GM19468 (cell line): ENCODE measurements around the gene WDR11.
A peak's percentile ranks its signal among the peaks of the same experiment; 100 is the strongest.
"Not testable (repeated sequence)": the region's sequence is repeated elsewhere in the genome, so short reads cannot be mapped to it uniquely, and the experiment has no call there.

ENCODE experiments used
- ATAC-seq: cut with Tn5 transposase; IDR thresholded peaks from one replicate; pipeline ENCODE4 v1.9.1; 2021; ENCODE audit warnings: mild to moderate bottlenecking, moderate library complexity, moderate number of reproducible peaks; ENCODE audit not compliant: unreplicated experiment; ENCODE audit errors: extremely low read depth

The WDR11 gene

DNA sequence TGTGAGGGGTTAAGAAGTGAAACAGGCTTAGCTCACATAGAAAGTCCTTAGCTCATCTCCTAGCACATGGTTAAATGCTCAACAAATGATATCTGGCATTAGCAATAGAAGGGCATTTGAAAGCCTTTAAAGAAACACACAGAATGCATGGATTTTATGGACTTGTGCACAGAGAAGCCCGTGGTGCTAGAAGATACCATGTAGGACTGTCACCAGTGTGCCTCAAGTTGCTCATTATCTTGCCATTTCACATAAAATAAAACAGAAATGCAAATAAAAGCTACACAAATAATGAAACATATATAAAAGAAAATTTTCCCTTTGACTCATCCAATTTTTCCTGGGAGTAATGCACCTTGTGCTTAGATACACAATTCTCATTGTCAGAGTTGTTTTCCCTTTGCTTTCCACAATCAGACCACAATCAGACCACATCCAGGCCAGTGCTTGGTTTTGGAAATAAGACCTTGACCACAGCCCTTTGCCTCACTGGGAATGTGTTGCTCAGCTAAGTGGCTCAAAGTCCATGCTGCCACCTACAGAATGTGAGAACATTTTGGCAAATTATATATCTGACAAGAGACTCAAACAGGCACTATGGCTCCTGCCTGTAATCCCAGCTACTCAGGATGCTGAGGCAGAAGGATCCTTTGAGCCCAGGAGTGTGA is 9.5 kb upstream of the WDR11 start:
- ATAC-seq, result no peak

DNA sequence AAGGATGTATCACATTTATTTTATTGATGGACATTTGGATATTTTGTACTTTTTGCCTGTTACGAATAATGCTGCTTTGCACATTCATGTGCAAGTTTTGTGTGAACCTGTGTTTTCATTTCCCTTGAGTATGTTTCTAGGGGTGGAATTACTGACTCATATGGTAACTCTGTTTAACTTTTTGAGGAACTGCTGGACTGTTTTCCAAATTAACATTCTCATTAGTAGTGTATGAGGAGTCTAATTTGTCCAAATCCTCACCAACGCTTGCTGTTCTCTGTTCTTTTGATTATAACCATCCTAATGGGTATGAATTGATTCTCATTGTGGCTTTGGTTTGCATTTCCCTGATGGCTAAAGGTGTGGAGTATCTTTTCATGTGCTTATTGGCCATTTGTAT is 3.2 kb downstream of the WDR11 start:
- ATAC-seq, result no peak

DNA sequence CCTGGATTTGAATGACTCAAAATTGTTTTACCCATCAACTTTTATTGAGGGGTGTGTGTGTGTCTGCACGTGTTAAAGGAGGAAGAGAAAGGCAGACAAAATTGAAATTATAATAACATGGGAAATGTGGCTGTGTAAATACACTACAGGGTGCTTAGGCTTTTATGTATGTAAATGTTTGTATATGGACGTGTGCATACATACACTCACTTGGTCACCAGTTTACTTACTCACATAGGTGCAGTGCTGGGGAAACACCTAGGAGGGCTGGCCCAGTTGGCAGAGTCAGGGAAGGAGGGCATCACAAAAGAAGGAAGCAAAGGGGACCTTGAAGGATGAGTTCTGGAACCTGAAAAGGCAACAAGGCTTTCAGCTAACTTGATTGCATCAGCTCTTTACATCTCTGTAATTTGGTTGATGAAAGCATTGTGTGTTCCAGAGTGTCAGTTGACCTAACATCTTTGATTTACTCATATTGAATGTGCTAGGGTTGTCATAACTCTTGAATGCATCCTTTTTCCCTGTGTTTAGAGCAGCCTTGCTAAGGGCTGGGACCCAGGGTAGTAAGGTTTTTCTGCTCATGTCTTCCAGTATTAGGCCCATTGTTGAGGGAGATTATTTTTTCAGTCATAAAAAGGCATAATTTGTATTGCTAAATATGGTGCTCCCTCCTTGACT is 10.2 kb downstream of the WDR11 start:
- ATAC-seq, result no peak

DNA sequence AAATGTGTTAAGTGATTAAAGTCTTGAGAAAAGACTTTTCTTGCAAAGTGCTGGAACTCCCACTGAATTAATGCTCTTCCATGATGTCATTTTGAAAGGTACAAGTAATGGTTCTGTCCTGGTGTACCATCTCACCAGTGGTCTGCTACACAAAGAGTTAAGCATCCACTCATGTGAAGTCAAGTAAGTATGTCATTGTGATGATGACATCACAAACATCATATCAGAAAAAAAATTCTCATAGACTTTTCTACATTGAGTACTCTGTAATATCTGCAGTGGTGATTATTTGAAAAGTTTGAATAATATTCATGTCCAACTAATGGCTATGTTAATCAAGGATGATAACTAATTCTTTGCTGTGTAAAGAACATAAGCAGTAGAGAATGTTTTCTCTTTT is 22.6 kb downstream of the WDR11 start:
- no peak for ATAC-seq

GRCh38 chr10:120883071-120883470 is 31.9 kb downstream of the WDR11 start:
- no peak for ATAC-seq

DNA sequence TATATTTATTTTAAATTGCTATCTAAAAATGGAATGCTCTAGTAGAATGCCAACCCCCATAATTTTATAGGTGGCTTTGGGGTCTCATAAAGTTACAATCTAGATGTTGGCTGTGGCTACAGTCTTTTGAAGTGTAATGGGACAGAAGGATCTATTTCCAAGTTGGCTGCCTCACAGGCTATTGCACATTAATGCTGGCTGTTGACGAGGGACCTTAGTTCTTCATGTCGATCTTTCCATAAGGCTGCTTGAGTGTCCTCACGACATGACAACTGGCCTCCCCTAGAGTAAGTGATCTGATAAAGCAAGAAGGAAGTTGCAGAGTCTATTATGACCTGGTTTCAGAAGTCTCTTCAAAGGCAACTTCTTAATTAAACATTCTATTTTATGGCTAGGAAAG is 36.3 kb downstream of the WDR11 start:
- ATAC-seq, result no peak

- no peak for ATAC-seq
Measured at GRCh38 chr10:120891365-120891764, 40.2 kb downstream of the WDR11 start.

GRCh38 chr10:120894556-120894955 is 43.4 kb downstream of the WDR11 start:
- ATAC-seq, result no peak

DNA sequence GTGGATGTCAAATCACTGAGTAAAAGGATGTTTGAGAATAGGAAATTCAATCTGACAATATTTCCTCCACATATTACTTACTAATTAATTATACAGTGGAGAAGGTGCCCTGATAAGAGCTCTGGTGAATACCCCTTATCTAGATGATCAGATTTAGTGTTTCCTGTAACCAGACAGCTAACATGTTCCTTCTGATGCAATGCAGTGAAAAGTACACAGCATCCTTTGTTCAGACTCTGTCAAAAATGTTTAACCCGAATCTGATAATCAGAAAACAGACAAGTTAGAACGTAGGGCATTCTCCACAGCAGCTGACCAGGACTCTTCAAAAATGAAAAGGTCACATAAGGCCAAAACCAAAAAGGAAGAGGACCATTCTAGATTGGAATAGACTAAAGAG is 46.2 kb downstream of the WDR11 start:
- no peak for ATAC-seq

DNA sequence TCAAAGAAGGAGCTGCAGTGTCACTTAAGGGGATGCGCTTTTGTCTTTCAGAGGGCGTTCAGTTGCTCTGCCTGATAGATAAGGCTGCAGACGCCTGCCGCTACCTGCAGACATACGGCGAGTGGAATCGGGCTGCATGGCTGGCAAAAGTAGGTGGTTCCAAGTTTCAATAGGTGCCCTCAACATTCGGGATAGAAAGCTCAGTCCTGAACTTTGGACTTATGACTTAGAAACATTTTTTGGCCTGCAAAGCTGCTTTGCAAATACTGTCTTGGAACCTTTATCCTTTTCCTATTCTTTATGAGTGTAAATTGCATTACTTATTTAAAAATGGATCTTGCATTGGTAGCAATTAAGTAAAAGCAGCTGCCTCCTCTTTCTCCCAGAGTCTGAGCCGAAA is 54.1 kb downstream of the WDR11 start:
- ATAC-seq, result no peak

GRCh38 chr10:120917521-120918250 is 66.5 kb downstream of the WDR11 start:
- no peak for ATAC-seq

DNA sequence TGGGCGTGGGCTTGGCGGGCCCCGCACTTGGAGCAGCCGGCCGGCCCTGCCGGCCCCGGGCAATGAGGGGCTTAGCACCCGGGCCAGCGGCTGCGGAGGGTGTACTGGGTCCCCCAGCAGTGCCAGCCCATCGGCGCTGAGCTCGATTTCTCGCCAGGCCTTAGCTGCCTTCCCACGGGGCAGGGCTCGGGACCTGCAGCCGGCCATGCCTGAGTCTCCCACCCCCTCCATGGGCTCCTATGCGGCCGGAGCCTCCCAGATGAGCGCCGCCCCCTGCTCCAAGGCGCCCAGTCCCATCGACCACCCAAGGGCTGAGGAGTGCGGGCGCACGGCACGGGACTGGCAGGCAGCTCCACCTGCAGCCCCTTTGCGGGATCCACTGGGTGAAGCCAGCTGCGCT is 72.7 kb downstream of the WDR11 start:
- not testable (repeated sequence) for ATAC-seq

DNA sequence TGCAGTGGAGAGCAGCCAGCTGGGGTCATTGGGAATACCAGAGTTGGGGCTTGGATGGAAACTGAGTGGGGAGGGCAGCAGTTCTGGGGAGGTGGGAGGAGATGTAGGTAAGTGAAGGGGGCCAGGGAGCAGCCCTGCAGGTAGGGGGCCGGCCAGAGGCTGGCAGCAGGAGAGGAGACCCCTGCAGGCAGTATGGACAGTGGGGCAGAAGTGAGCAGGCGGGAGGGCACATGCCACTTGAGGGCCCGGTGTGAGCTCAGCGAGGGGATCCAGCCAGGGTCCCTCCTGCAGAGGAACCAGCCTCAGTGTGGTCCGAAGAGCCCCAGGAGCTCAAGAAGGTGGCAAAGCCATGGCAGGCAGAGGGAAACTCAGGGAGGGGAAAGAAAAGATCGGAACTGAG is 75.4 kb downstream of the WDR11 start:
- ATAC-seq, result no peak

- no peak for ATAC-seq
Measured at GRCh38 chr10:120927352-120927751, 76.2 kb downstream of the WDR11 start.

GRCh38 chr10:120929166-120929565 is 78.0 kb downstream of the WDR11 start:
- no peak for ATAC-seq

- no peak for ATAC-seq
Measured at GRCh38 chr10:120931423-120931822, 80.3 kb downstream of the WDR11 start.

DNA sequence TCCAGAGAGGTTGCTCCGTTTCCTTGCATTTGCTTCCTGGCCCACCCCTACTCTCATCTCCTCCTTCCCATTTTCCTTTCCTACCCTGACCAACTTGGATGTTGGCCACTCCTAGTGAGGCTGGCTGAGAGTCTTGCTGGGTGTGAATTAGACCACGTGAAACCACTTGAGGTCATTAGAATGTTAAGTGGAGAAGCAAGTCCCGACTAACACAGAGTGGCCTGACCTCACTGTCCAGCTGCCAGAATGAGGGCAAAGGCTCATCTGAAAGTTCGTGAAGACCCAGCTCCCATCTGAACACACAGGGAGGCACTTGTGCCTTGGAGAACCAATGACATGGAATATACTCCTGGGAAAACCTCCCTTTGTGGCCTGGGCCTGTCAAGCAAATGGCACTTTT is 80.8 kb downstream of the WDR11 start:
- no peak for ATAC-seq

- no peak for ATAC-seq
Measured at GRCh38 chr10:120938822-120939221, 87.7 kb downstream of the WDR11 start.

DNA sequence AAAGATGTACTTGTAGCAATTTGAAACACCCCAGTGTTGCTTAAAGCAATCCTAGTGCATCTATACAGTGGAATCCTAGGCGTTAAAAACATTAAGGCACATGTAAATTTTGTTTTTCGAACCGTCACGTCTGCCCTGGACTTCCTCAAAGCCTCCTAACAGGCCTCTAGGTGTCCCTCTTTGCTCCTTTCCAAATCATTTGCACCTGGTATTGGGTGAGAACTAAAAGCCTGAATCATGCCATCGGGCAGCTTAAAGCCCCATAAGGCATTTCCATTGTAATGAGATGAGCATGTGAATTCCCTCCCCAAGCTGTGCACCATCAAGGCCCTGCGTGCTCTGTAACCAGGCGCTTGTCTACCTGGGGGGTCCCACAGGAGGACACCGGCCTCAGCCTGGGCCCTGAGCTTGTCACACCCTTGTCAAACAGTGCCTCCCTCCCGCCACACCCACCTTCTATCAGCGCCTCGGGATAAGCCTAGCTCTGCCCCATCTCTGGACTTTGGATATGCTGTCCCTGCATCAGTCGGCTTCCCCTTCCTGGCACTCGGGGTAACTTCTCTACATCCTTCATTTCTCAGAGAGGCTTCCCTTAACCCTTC is 89.2 kb downstream of the WDR11 start:
- ATAC-seq, result no peak

GRCh38 chr10:120941501-120941900 is 90.3 kb downstream of the WDR11 start:
- ATAC-seq, result no peak

DNA sequence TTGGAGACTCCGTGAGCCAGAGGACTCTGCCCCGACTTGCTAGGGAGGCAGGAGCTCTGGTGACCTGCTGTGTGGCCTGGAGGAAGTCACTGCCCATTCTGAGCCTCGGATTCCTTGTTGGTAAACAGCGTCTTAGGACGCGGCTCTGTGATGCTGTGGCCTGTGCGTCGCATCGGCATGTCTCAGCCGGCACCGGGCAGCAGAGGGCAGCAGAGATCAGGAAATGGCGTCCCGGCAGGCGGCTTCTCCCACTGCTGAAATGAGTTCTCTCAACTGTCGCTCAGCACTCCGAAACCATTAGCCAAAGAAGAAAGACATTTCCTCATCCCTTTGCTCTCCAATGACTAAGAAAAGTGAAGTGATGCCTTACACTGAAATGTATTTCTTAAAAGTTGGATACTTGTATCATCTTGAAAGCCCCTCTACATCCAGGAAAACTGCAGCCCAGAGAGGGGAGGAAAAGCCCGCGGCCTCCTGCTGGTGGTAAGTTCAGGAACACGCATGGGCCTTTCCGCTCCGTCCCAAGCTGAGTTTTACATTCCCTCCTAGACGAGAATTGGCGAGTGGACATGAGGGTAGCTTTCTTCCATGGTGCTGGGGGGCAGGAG is 91.7 kb downstream of the WDR11 start:
- ATAC-seq, result peak; percentile 66
